Measurements from ENCODE around the gene SLC4A8.

SLC4A8 gene

DNA sequence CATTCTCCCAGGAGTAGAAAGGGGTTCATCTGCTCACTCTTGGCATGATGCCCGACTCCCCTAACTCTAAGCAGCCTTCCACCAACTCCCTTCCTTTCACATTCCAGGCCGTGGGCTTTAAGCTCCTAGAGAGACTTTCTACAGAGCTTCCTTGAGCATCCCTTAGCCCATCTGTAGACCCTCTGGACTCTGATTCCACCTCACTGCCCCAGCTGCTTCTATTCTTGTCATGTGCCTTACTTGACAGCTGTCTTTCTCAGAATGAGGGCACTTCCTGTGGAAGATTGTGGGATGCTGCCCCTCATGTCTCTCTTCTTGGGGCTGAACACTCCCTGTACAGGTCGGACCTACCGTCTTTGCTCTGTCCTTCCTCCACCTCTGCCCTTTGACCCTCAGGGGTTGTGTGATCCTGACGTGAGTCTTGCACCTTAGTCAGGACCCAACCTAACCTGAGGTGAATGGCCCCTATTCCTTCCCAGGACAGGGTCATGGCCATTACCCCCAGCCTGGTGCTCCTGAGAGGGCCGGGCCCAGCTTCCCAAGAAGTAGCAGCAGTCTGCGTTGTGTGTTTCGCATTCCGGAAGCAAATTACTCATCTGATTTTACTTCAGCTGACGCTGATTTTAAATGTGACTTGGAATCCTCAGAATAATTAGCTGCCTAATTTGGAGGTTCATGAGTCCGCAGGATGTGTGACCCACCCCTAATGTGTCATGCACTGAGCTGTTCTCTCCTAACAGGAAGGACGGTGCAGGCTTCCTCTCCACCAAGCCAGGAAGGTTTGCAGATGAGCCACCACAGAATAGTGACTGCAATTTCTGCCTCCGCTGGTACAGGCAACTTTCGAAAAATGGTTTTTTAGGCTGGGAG is 30.7 kb upstream of the SLC4A8 start:
- ATAC-seq = peak; percentile 56; the same call in 2 of the 3 replicates
- TF ChIP-seq, protein P1, sequence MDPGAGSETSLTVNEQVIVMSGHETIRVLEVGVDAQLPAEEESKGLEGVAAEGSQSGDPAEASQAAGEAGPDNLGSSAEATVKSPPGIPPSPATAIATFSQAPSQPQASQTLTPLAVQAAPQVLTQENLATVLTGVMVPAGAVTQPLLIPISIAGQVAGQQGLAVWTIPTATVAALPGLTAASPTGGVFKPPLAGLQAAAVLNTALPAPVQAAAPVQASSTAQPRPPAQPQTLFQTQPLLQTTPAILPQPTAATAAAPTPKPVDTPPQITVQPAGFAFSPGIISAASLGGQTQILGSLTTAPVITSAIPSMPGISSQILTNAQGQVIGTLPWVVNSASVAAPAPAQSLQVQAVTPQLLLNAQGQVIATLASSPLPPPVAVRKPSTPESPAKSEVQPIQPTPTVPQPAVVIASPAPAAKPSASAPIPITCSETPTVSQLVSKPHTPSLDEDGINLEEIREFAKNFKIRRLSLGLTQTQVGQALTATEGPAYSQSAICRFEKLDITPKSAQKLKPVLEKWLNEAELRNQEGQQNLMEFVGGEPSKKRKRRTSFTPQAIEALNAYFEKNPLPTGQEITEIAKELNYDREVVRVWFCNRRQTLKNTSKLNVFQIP (CRISPR knock-in tag; IDR thresholded peaks at IDR 0.05; ENCODE audit: borderline replicate concordance, low read depth) = no peak
- TF ChIP-seq, protein P2, sequence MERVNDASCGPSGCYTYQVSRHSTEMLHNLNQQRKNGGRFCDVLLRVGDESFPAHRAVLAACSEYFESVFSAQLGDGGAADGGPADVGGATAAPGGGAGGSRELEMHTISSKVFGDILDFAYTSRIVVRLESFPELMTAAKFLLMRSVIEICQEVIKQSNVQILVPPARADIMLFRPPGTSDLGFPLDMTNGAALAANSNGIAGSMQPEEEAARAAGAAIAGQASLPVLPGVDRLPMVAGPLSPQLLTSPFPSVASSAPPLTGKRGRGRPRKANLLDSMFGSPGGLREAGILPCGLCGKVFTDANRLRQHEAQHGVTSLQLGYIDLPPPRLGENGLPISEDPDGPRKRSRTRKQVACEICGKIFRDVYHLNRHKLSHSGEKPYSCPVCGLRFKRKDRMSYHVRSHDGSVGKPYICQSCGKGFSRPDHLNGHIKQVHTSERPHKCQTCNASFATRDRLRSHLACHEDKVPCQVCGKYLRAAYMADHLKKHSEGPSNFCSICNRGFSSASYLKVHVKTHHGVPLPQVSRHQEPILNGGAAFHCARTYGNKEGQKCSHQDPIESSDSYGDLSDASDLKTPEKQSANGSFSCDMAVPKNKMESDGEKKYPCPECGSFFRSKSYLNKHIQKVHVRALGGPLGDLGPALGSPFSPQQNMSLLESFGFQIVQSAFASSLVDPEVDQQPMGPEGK (CRISPR knock-in tag; IDR thresholded peaks at IDR 0.05; ENCODE audit: borderline replicate concordance) = no peak
- TF ChIP-seq ZNF565 (CRISPR knock-in tag; conservative IDR thresholded peaks at IDR 0.05; ENCODE audit: low read depth) (no peak), ZNF8 (CRISPR knock-in tag; IDR thresholded peaks at IDR 0.05) (no peak), TCF4 (CRISPR knock-in tag; IDR thresholded peaks at IDR 0.05; ENCODE audit: borderline replicate concordance) (no peak), BACH2 (CRISPR knock-in tag; IDR thresholded peaks at IDR 0.05; ENCODE audit: borderline replicate concordance) (no peak), SNAI2 (CRISPR knock-in tag; IDR thresholded peaks at IDR 0.05) (no peak), ZNF70 (CRISPR knock-in tag; IDR thresholded peaks at IDR 0.05) (no peak), RARB (CRISPR knock-in tag; IDR thresholded peaks at IDR 0.05) (no peak), ISL1 (CRISPR knock-in tag; IDR thresholded peaks at IDR 0.05) (no peak), GLIS3 (CRISPR knock-in tag; IDR thresholded peaks at IDR 0.05) (no peak), ZC3H10 (CRISPR knock-in tag; IDR thresholded peaks at IDR 0.05) (no peak), ZFP30 (CRISPR knock-in tag; IDR thresholded peaks at IDR 0.05) (no peak), PPARA (CRISPR knock-in tag; IDR thresholded peaks at IDR 0.05; ENCODE audit: borderline replicate concordance) (no peak), OSR1 (CRISPR knock-in tag; IDR thresholded peaks at IDR 0.05) (no peak), TOX (CRISPR knock-in tag; IDR thresholded peaks at IDR 0.05; ENCODE audit: borderline replicate concordance) (no peak)
- TF ChIP-seq, protein P3, sequence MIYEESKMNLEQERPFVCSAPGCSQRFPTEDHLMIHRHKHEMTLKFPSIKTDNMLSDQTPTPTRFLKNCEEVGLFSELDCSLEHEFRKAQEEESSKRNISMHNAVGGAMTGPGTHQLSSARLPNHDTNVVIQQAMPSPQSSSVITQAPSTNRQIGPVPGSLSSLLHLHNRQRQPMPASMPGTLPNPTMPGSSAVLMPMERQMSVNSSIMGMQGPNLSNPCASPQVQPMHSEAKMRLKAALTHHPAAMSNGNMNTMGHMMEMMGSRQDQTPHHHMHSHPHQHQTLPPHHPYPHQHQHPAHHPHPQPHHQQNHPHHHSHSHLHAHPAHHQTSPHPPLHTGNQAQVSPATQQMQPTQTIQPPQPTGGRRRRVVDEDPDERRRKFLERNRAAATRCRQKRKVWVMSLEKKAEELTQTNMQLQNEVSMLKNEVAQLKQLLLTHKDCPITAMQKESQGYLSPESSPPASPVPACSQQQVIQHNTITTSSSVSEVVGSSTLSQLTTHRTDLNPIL (CRISPR knock-in tag; IDR thresholded peaks at IDR 0.05; ENCODE audit: low read depth) = no peak
- TF ChIP-seq, protein P4, sequence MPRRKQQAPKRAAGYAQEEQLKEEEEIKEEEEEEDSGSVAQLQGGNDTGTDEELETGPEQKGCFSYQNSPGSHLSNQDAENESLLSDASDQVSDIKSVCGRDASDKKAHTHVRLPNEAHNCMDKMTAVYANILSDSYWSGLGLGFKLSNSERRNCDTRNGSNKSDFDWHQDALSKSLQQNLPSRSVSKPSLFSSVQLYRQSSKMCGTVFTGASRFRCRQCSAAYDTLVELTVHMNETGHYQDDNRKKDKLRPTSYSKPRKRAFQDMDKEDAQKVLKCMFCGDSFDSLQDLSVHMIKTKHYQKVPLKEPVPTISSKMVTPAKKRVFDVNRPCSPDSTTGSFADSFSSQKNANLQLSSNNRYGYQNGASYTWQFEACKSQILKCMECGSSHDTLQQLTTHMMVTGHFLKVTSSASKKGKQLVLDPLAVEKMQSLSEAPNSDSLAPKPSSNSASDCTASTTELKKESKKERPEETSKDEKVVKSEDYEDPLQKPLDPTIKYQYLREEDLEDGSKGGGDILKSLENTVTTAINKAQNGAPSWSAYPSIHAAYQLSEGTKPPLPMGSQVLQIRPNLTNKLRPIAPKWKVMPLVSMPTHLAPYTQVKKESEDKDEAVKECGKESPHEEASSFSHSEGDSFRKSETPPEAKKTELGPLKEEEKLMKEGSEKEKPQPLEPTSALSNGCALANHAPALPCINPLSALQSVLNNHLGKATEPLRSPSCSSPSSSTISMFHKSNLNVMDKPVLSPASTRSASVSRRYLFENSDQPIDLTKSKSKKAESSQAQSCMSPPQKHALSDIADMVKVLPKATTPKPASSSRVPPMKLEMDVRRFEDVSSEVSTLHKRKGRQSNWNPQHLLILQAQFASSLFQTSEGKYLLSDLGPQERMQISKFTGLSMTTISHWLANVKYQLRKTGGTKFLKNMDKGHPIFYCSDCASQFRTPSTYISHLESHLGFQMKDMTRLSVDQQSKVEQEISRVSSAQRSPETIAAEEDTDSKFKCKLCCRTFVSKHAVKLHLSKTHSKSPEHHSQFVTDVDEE (CRISPR knock-in tag; IDR thresholded peaks at IDR 0.05) = no peak

DNA sequence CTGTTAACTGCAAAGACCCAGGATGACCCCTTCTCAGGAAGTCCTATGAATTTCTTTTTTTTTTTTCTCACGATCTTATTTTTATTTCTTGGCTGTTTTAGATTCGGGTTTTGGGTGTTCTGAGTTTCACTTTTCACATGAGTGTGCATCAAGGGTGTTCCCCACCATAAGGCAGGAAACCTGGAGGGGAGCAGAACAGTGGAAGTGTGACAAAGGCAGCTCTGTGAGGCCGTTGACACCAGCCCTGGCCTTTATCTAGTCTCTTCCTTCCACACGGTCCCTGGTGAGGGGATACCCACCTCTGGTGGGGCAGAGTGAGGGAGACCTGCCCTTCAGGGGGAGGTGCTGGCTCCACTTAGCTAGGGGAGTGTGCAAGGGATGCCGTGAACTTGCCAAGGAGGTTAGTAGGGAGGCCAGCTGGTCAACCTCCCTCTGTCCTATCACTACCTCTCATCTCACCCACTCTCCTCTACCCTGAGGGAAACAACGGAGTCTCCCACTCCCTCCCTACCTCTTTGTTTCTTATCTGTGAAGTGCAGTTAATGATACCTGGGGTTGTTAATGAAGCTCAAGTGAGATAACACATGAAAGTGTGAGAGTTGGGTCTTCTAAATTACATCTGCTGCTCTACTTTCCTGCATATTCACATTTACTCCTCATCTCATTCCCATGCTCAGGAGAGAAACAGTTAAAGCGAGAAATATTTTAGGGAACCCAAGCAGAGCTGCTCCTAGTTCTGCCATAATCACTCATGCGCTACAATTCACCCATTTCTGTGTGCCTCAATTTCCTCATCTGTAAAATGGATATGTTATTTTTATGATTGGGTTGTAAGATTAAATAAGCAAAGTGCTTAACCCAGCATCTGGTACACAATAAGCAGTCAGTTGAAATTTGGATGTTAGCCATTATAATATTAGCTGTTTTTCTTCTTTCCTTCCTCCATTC is 29.1 kb upstream of the SLC4A8 start:
- TF ChIP-seq ZNF70 (CRISPR knock-in tag; IDR thresholded peaks at IDR 0.05) (no peak), TOX (CRISPR knock-in tag; IDR thresholded peaks at IDR 0.05; ENCODE audit: borderline replicate concordance) (no peak)
- no peak for ATAC-seq

DNA sequence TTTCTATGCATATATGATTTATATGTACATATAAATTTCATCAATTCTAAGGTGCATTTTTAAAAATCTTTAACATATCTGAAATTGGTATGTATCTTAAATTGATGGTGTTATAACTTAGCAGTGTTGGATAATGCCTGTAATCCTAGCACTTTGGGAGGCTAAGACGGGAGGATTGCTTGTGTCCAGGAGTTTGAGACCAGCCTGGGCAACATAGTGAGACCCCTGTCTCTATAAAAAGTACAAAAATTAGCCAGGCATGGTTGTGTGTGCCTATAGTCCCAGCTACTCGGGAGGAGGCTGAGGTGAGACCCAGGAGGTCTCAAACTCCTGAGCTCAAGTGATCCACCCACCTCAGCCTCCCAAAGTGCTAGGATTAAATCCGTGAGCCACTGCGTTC is 27.0 kb upstream of the SLC4A8 start:
- no peak for ATAC-seq
- TF ChIP-seq, protein P4 (CRISPR knock-in tag; IDR thresholded peaks at IDR 0.05) = no peak
- no peak for TF ChIP-seq PPARA (CRISPR knock-in tag; IDR thresholded peaks at IDR 0.05; ENCODE audit: borderline replicate concordance)
- TF ChIP-seq BACH2 (CRISPR knock-in tag; IDR thresholded peaks at IDR 0.05; ENCODE audit: borderline replicate concordance) = no peak
- TF ChIP-seq RARB (CRISPR knock-in tag; IDR thresholded peaks at IDR 0.05) = no peak
- no peak for TF ChIP-seq ZC3H10 (CRISPR knock-in tag; IDR thresholded peaks at IDR 0.05)
- no peak for TF ChIP-seq TCF4 (CRISPR knock-in tag; IDR thresholded peaks at IDR 0.05; ENCODE audit: borderline replicate concordance)
- no peak for TF ChIP-seq SNAI2 (CRISPR knock-in tag; IDR thresholded peaks at IDR 0.05)
- TF ChIP-seq, protein P2 (CRISPR knock-in tag; IDR thresholded peaks at IDR 0.05; ENCODE audit: borderline replicate concordance) = no peak
- TF ChIP-seq, protein P1 (CRISPR knock-in tag; IDR thresholded peaks at IDR 0.05; ENCODE audit: borderline replicate concordance, low read depth) = no peak
- TF ChIP-seq ZNF70 (CRISPR knock-in tag; IDR thresholded peaks at IDR 0.05) = no peak
- TF ChIP-seq ISL1 (CRISPR knock-in tag; IDR thresholded peaks at IDR 0.05) = no peak
